ENCODE results near the gene DNER. TPM values are rescaled to one million over a fixed set of nuclear protein-coding genes. Genes with fewer than 3 reads are reported as not detected.

Gene DNER
- total and polyA plus RNA-seq, 2 donors (not counting 3 experiments of a cell fraction or from before 2014, with no cell fraction given), result 0.01 TPM; not detected in 1

GRCh38 chr2:229703909-229704630, 10.3 kb downstream of the DNER start:
- FAIRE-seq (no peak), DNase-seq (ENCODE audit: low read depth, low spot score) (no peak)
- ChIA-PET CTCF (no interaction called here), POLR2A (no interaction called here)
- H3K9ac ChIP-seq (replicated peaks; ENCODE audit: extremely low read depth, insufficient read depth, low read length), result no peak overlapping the region
- no peaks in the 10 kb centered on the region for H3K9me1 ChIP-seq (replicated peaks; ENCODE audit: control insufficient read depth, extremely low read depth, insufficient read depth, low read length)
- intact Hi-C loops (cut with micrococcal nuclease) (no loop called here), dilution Hi-C loops (cut with MboI; ENCODE audit: extremely low pct_ligation_motif_present, low sequenced_read_pairs) (no loop called here)
- no peaks in the 10 kb centered on the region for H3K9me3 ChIP-seq (replicated peaks; ENCODE audit: control insufficient read depth, insufficient read depth, low read length)
- H3K27ac ChIP-seq (ENCODE audit: insufficient read depth, low read depth, low read length), result no peak overlapping the region
- H2AFZ ChIP-seq (ENCODE audit: low read depth, low read length), result no peak overlapping the region
- no peaks in the 10 kb centered on the region for H3K4me1 ChIP-seq (ENCODE audit: control insufficient read depth, extremely low read depth, insufficient read depth, low read length)
- H3K4me2 ChIP-seq (ENCODE audit: insufficient read depth, low read length), result no peak overlapping the region
- TF ChIP-seq FOS (IDR thresholded peaks at IDR 0.05; ENCODE audit: borderline replicate concordance, insufficient read depth, low read length) (no peak), POLR2AphosphoS5 (IDR thresholded peaks at IDR 0.05; ENCODE audit: insufficient read depth, low read depth, low read length) (no peak), CTCF (IDR thresholded peaks at IDR 0.05; ENCODE audit: extremely low read depth in 1 of 2, insufficient read depth in 1 of 2, low read depth in 1 of 2, low read length in 2 of 2) (no peak), POLR2A (IDR thresholded peaks at IDR 0.05; ENCODE audit: low read depth, low read length) (no peak), MAX (IDR thresholded peaks at IDR 0.05; ENCODE audit: insufficient read depth, insufficient read length) (no peak), GATA2 (IDR thresholded peaks at IDR 0.05; ENCODE audit: insufficient read depth, insufficient read length, low read depth, low read length) (no peak), JUN (IDR thresholded peaks at IDR 0.05; ENCODE audit: borderline replicate concordance, insufficient read depth, insufficient read length, low read depth) (no peak), MYC (IDR thresholded peaks at IDR 0.05; ENCODE audit: low read depth, low read length) (no peak), EZH2 (IDR thresholded peaks at IDR 0.05; ENCODE audit: borderline replicate concordance, low read depth, low read length, severe bottlenecking) (no peak)
- peaks cover 0 to 4% of the 10 kb centered on the region in 2 experiments for H3K27me3 ChIP-seq (ENCODE audit: control insufficient read depth in 2 of 2, insufficient read depth in 2 of 2, low read length in 2 of 2)
- no peaks in the 10 kb centered on the region for H4K20me1 ChIP-seq (replicated peaks; ENCODE audit: control insufficient read depth, extremely low read depth, insufficient read depth, low read length)
- no TSS peak for BruUV-seq (replicated peaks)
- no peak overlapping the region for H3K4me3 ChIP-seq (replicated peaks in 1 of 3; ENCODE audit: insufficient read depth in 1 of 3, low read depth in 1 of 3, low read length in 3 of 3)
- H3K36me3 ChIP-seq (ENCODE audit: control insufficient read depth in 2 of 2, extremely low read depth in 1 of 2, insufficient read depth in 2 of 2, low read length in 2 of 2), result no peaks in the 10 kb centered on the region
- H3K79me2 ChIP-seq (ENCODE audit: control insufficient read depth, insufficient read depth, low read length), result no peaks in the 10 kb centered on the region
